ENCODE measurements around the gene NAT10. TPM values are rescaled to one million over a fixed set of nuclear protein-coding genes. Genes with fewer than 3 reads are reported as not detected.

Gene NAT10
- total and polyA plus RNA-seq, 2 experiments from 2014 or later = 44.1 to 58.8 TPM

DNA sequence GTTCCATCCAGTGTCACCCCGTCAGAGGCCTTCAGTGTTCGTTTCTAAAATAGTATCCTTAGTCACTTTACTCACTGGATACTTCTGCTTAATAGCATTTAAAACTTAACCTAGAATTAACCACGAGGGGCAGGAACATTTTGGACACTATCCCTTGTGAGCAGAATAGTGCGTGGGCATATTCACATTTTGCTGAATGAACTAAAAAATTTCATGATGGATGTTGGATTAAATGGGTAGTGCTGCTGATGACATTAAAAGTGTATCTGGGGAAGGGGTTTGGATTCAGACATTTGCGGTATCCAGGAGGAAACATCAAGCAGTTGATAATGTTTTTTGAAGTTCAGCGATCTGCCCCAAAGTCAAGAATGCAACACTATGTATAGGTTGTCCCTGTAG lies 750 bp upstream of the NAT10 start (continued):
- TF ChIP-seq, protein P1, sequence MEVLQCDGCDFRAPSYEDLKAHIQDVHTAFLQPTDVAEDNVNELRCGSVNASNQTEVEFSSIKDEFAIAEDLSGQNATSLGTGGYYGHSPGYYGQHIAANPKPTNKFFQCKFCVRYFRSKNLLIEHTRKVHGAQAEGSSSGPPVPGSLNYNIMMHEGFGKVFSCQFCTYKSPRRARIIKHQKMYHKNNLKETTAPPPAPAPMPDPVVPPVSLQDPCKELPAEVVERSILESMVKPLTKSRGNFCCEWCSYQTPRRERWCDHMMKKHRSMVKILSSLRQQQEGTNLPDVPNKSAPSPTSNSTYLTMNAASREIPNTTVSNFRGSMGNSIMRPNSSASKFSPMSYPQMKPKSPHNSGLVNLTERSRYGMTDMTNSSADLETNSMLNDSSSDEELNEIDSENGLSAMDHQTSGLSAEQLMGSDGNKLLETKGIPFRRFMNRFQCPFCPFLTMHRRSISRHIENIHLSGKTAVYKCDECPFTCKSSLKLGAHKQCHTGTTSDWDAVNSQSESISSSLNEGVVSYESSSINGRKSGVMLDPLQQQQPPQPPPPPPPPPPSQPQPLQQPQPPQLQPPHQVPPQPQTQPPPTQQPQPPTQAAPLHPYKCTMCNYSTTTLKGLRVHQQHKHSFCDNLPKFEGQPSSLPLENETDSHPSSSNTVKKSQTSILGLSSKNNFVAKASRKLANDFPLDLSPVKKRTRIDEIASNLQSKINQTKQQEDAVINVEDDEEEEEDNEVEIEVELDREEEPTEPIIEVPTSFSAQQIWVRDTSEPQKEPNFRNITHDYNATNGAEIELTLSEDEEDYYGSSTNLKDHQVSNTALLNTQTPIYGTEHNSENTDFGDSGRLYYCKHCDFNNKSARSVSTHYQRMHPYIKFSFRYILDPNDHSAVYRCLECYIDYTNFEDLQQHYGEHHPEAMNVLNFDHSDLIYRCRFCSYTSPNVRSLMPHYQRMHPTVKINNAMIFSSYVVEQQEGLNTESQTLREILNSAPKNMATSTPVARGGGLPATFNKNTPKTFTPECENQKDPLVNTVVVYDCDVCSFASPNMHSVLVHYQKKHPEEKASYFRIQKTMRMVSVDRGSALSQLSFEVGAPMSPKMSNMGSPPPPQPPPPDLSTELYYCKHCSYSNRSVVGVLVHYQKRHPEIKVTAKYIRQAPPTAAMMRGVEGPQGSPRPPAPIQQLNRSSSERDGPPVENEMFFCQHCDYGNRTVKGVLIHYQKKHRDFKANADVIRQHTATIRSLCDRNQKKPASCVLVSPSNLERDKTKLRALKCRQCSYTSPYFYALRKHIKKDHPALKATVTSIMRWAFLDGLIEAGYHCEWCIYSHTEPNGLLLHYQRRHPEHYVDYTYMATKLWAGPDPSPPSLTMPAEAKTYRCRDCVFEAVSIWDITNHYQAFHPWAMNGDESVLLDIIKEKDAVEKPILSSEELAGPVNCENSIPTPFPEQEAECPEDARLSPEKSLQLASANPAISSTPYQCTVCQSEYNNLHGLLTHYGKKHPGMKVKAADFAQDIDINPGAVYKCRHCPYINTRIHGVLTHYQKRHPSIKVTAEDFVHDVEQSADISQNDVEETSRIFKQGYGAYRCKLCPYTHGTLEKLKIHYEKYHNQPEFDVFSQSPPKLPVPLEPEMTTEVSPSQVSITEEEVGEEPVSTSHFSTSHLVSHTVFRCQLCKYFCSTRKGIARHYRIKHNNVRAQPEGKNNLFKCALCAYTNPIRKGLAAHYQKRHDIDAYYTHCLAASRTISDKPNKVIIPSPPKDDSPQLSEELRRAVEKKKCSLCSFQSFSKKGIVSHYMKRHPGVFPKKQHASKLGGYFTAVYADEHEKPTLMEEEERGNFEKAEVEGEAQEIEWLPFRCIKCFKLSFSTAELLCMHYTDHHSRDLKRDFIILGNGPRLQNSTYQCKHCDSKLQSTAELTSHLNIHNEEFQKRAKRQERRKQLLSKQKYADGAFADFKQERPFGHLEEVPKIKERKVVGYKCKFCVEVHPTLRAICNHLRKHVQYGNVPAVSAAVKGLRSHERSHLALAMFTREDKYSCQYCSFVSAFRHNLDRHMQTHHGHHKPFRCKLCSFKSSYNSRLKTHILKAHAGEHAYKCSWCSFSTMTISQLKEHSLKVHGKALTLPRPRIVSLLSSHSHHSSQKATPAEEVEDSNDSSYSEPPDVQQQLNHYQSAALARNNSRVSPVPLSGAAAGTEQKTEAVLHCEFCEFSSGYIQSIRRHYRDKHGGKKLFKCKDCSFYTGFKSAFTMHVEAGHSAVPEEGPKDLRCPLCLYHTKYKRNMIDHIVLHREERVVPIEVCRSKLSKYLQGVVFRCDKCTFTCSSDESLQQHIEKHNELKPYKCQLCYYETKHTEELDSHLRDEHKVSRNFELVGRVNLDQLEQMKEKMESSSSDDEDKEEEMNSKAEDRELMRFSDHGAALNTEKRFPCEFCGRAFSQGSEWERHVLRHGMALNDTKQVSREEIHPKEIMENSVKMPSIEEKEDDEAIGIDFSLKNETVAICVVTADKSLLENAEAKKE (CRISPR knock-in tag; IDR thresholded peaks at IDR 0.05) = no peak
- TF ChIP-seq EZH2 (IDR thresholded peaks at IDR 0.05; ENCODE audit: low read depth, unreplicated experiment) (no peak), NANOG (IDR thresholded peaks at IDR 0.05; ENCODE audit: borderline replicate concordance) (no peak), ZNF114 (CRISPR knock-in tag; IDR thresholded peaks at IDR 0.05) (no peak)
- TF ChIP-seq, protein P2, sequence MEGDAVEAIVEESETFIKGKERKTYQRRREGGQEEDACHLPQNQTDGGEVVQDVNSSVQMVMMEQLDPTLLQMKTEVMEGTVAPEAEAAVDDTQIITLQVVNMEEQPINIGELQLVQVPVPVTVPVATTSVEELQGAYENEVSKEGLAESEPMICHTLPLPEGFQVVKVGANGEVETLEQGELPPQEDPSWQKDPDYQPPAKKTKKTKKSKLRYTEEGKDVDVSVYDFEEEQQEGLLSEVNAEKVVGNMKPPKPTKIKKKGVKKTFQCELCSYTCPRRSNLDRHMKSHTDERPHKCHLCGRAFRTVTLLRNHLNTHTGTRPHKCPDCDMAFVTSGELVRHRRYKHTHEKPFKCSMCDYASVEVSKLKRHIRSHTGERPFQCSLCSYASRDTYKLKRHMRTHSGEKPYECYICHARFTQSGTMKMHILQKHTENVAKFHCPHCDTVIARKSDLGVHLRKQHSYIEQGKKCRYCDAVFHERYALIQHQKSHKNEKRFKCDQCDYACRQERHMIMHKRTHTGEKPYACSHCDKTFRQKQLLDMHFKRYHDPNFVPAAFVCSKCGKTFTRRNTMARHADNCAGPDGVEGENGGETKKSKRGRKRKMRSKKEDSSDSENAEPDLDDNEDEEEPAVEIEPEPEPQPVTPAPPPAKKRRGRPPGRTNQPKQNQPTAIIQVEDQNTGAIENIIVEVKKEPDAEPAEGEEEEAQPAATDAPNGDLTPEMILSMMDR (conservative IDR thresholded peaks at IDR 0.05; ENCODE audit: low read depth in 2 of 2) = no peak

DNA sequence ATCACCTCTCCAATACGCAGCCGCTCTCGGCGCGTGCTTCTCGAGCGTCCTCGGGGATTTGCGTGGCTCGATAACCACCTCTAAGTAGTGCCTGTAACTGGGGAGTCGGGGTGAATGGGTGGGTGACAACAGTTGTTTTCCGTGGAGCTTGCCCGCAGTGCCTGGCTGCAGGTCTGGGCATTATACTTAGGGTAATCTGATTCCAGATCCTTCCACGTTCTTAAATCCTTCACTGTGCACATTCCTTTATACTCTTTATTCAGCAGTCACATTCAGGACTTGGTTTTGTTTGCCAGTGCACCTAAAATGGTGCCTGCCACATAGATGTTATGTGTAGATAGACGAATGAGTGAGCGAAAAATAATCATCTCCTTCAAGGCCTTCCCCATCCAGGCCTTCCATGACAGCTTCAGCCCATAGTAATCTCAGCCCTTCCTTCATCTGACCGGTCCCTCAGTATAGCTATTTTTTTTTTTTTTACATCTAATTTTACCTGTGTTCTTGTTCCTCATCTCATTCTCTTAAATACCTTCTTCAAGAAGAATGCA lies 602 bp downstream of the NAT10 start:
- H3K4me1 Mint-ChIP-seq = peaks cover 7% of the 10 kb centered on the region; the same call in 2 of the 3 replicates
- H3K79me2 ChIP-seq (replicated peaks; ENCODE audit: insufficient read depth) = peaks cover 31% of the 10 kb centered on the region
- peaks cover 6% of the 10 kb centered on the region; the same call in 2 of the 3 replicates for H3K9me3 Mint-ChIP-seq
- H2AFZ ChIP-seq = peak overlapping the region; percentile 63
- no peaks in the 10 kb centered on the region for H3K9me2 ChIP-seq (ENCODE audit: insufficient read depth)
- peaks cover 32% of the 10 kb centered on the region for H3K36me3 Mint-ChIP-seq (ENCODE audit: low read depth)
- H3K27ac ChIP-seq (ENCODE audit: low read depth) = peak overlapping the region; percentile 78
- peak overlapping the region; percentile 95 for H3K4me3 Mint-ChIP-seq
- no peaks in the 10 kb centered on the region for H3K27me3 ChIP-seq (ENCODE audit: insufficient read depth)
- H3K27ac Mint-ChIP-seq = peak overlapping the region; percentile 99
- peaks cover 24% of the 10 kb centered on the region for H3K27me3 Mint-ChIP-seq (ENCODE audit: insufficient read depth, low read depth, poor library complexity)
- peaks cover 9% of the 10 kb centered on the region for H4K20me1 ChIP-seq (replicated peaks; ENCODE audit: insufficient read depth)
- 0 out of 2 replicates have a peak, but pooled peaks cover 5% of the 10 kb centered on the region for H3K4me1 ChIP-seq (ENCODE audit: insufficient read depth)
- ATAC-seq (no peak), DNase-seq (ENCODE audit: low spot score) (no peak)
- H3K36me3 ChIP-seq (ENCODE audit: insufficient read depth) = peaks cover 33% of the 10 kb centered on the region
- H3K4me3 ChIP-seq = peak overlapping the region; percentile 77
- H3F3A ChIP-seq (replicated peaks; ENCODE audit: low read depth) = peaks cover 23% of the 10 kb centered on the region
- peak overlapping the region; percentile 92 for H3K4me2 ChIP-seq
- TF ChIP-seq REST (IDR thresholded peaks at IDR 0.05; ENCODE audit: unreplicated experiment) (no peak), NANOG (IDR thresholded peaks at IDR 0.05; ENCODE audit: borderline replicate concordance) (no peak)
